GM21786 (cell line): ENCODE results near the gene WDR7.
A peak's percentile ranks its signal among the peaks of the same experiment; 100 is the strongest.
"Not testable (repeated sequence)": the region's sequence is repeated elsewhere in the genome, so short reads cannot be mapped to it uniquely, and the experiment has no call there.

Experiments used
- ATAC-seq: cut with Tn5 transposase; IDR thresholded peaks from one replicate; pipeline ENCODE4 v1.9.1; 2021; ENCODE audit not compliant: unreplicated experiment

Gene WDR7

GRCh38 chr18:56652802-56653201 is 1.6 kb downstream of the WDR7 start:
- no peak for ATAC-seq

DNA sequence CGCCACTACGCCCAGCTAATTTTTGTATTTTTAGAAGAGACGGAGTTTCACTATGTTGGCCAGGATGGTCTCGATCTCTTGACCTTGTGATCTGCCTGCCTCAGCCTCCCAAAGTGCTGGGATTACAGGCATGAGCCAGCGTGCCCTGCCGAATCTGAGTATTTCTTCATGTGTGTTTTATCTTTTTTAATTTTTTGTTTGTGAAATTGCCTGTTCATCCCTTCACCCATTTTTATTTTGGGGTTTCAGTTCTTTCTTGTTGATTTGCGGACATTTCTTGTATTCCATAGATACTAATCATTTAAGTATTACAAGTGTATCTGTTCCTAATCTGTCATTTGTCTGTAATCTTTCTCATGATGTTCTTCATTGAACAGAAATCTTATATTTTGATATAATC is 3.1 kb downstream of the WDR7 start:
- not testable (repeated sequence) for ATAC-seq

- ATAC-seq: no peak
Observed at GRCh38 chr18:56658261-56658660, 7.1 kb downstream of the WDR7 start.

DNA sequence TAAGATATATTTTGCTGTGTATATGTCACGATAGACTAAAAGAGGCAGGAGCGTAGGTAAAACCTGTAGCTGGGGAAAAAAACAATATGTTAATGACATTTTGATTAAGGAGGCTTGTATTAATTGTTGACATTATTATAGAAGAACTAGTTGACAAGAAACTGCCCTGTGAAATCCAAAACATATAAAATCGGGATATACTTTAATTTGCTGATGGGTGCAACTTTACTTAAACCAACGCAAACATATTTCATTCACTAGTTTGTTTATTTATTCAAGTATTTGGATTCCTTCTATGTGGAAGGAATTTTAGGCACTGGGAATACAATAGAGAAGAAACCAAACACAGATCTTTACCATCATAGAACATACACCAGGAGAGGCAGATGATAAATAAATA is 8.0 kb downstream of the WDR7 start:
- no peak for ATAC-seq

GRCh38 chr18:56660655-56661054 is 9.5 kb downstream of the WDR7 start:
- ATAC-seq: no peak

GRCh38 chr18:56661360-56662062 is 10.4 kb downstream of the WDR7 start:
- no peak for ATAC-seq

DNA sequence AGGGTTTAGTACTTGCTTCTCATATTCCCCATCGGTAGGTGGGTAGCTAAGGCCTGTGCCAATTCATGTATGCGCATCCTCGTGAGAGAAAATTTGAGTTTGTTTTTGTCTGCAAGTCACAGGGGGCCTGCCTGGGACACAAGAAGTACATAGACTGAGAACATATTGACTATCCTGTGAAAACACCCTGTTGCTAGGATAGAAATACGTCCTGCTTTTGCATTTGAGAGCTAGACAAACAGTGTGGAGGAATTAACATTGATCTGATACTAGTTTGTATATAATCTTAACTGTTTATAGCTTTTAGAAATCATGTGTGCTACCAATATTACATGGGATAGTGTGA is 10.9 kb downstream of the WDR7 start:
- no peak for ATAC-seq

- ATAC-seq: no peak
Observed at GRCh38 chr18:56662502-56662901, 11.3 kb downstream of the WDR7 start.

GRCh38 chr18:56662902-56663301 is 11.7 kb downstream of the WDR7 start:
- ATAC-seq: no peak

GRCh38 chr18:56672391-56672790 is 21.2 kb downstream of the WDR7 start:
- no peak for ATAC-seq

DNA sequence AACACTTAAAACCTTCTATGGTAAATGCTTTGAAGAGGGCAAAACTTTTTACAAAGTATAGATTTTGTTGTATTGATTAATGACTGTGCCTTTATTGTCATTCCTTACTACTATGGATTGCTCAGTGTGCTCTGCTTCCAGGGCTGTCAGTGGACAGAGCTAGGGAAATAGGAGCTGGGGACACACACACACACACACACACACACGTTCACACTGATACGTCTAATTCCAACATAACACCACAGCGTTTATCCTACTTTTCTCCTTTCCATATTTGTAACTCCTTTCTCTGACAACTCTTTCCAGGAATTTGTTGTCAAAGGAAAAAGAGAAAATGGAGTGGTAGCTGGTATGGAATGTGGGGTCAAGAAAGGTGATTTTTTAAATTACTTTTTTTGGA is 21.8 kb downstream of the WDR7 start:
- no peak for ATAC-seq

GRCh38 chr18:56676639-56677038 is 25.5 kb downstream of the WDR7 start:
- ATAC-seq: no peak

DNA sequence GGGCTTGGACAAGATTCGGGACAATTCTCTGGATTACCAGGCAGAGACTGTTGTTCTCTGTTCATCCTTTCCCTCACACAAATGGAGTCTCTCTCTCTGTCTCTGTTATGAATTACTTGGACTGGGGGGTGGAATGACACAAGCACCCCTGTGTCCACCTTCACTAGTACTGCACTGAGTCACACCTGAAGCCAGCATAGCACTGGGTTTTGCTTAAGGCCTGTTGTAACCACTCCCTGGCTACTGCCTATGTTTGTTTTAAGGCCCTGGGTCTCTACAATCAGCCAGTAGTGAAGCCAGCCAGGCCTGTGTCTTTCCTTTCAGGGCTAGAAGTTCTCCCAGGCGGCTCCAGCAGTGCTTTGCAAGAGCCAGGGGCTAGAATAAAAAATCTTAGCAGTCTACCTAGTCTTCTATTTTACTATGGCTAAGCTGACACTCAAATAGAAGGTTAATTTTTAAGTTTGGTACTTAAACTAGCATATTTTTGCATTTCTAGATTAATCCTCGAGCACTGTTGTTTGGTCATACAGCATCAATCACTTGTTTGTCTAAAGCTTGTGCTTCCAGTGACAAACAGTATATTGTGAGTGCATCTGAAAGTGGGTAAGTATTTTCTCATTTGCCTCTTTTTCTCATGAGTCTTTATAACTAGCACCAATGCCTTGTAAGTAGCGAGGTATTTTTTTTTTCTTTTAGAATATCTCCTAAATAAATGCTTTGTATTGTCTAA is 27.8 kb downstream of the WDR7 start:
- no peak for ATAC-seq

DNA sequence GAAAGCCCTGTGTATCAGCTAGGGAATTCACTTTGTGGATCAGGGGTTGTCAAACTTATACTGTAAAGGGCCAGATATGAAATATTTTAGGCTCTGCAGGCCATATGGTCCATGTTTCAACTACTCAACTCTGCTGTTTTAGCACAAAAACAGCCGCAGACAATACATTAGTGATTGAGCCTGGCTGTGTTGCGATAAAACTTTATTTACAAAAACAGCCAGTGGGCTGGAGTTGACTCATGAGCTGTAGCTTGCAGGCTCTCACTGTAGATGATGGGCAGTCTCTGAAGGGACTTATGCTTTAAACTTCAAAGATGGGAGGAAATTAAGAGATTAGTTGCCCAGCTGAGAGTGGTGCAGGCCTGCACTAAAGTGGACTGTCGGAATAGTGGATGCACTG is 33.1 kb downstream of the WDR7 start:
- ATAC-seq: no peak

- ATAC-seq: no peak
Observed at GRCh38 chr18:56691530-56691929, 40.4 kb downstream of the WDR7 start.

DNA sequence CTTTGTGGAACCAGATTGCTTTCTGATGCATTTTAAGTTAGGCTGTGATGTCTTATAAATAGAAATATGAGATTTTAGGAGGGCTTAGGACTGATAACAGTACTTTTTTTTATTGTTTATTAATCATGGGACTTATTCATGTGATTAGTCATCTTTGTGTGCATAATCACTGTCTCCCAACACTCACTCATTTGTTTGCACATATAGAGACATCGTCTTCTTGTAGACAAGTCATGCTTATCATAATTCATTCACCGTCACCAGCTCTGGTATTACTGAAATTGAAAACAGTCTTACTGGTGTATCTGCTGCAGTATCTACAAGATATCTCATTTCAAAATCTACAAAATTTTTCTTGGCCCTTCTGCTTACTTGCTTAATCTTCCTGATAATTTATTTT is 45.8 kb downstream of the WDR7 start:
- ATAC-seq: no peak

DNA sequence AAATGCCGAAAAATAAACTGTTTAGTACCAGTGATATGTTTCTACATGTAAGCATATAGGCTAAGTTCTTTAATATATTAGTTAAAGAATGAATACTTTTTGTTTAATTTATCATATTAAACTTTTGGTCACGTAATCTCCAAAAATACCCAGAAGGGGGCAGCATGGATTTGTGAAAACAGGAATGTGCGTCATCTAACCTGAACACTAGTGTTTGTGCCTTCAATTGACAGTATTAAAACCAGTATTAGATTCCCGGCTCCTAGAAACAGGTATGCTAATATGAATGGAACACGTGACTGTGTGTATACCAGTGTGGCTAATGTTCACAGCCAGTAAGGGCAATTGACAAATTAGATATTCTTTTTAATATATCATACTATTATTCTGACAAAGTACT is 51.8 kb downstream of the WDR7 start:
- no peak for ATAC-seq

- ATAC-seq: peak; percentile 99
Observed at GRCh38 chr18:56709463-56709862, 58.3 kb downstream of the WDR7 start.

DNA sequence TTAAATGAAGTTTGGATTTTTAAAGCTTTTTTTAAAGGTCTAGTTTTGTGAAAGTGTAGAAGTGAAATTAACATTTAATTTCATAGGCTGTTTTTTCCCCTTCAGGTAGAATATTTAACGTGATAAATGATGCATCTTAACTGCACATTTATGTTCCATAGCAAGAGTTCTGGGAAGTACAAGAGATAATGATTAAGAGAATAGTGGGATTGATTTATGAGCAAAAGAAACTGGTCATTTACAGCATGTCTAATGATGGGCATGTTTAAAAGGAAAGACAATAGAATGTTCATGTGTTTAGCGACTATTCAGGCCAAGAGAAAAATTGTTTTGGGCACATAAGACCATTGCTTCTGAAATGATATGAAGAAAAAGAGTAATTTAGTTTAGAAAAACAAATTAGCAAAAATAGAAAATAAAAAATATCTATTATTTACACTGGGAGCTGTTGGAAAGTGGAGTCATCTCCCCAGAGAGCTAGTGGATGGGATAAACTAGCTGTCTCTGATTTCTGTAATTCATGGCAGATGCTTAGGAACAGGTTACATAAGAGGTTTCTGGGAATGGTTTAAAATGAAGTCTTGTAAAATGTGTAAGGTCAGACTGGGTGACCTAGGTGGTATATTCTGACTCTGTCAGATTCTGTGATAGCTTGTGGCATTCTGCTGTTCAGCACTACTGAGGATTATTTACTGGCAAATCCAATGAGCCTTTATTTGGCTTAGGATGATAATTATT is 60.7 kb downstream of the WDR7 start:
- ATAC-seq: no peak

- no peak for ATAC-seq
Observed at GRCh38 chr18:56712761-56713160, 61.6 kb downstream of the WDR7 start.

DNA sequence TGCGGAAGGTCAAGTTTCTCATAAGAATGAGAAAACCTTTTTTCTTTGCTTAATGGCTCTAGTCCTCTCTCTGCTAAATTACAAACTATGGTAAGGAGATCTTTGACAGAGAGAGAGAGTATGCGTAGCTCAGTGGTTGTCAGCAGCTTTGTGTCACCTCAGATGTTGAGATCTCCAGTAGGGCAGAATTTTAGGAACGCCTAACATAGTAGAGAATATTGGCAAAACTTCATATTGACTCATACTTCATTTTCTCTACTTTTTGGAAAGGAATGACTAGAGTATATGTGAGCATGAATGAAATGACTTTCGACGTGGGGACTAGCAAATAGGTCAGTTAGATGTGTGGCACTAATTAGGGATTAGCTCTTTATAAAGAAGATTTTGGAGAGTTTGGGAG is 64.0 kb downstream of the WDR7 start:
- no peak for ATAC-seq

GRCh38 chr18:56716692-56717146 is 65.6 kb downstream of the WDR7 start:
- no peak for ATAC-seq
